GM12878 (cell line): ENCODE measurements around the gene SMCO4. TPM values are rescaled to one million over a fixed set of nuclear protein-coding genes. Genes with fewer than 3 reads are reported as not detected.

Experiments used
- ATAC-seq: fragments of 200-7000 bp; cut with Tn5 transposase; 3 replicates; pipeline ENCODE4 v1.9.1; 2020; ENCODE audit warnings: mild to moderate bottlenecking, moderate library complexity
- BruUV-seq: library from RNA; stranded (reverse); fragments of 400-500 nt; replicated peaks from 2 replicates; lab custom pipeline; 2021; lab: Mats Ljungman, UMichigan
- CTCF ChIA-PET: fragments of 300-600 bp; sonication (Branson Sonifier 250); formaldehyde crosslinking; extraction: SDS; loops from one replicate; lab custom pipeline; 2021; ENCODE audit warnings: inconsistent platforms; lab: Yijun Ruan, JAX
- POLR2A ChIA-PET: fragments of 350-600 bp; formaldehyde crosslinking; extraction: SDS; loops from one replicate; lab custom pipeline; 2021; ENCODE audit warnings: inconsistent platforms; lab: Charles Lee
- RAD21 ChIA-PET: fragments of 300-600 bp; sonication (Branson Sonifier 250); formaldehyde crosslinking; loops from one replicate; lab custom pipeline; 2023; ENCODE audit warnings: antibody characterized with exemption; ENCODE audit not compliant: unreplicated experiment; lab: Charles Lee
- SMC1A ChIA-PET: fragments of 300-600 bp; sonication (Branson Sonifier 250); formaldehyde crosslinking; loops from one replicate; lab custom pipeline; 2023; ENCODE audit not compliant: unreplicated experiment, uncharacterized antibody; lab: Charles Lee
- DNase-seq: peaks from one replicate; pipeline ENCODE4 v3.0.0-alpha.2; 2011; ENCODE audit warnings: low read depth, low spot score
- FAIRE-seq: peaks from 3 replicates; lab custom pipeline; 2011; peaks lifted over from hg19 to GRCh38; lab: Jason Lieb, UNC
- H2AFZ ChIP-seq: 2 replicates; pipeline ENCODE4 v1.6.0; 2011; ENCODE audit warnings: low read depth, low read length, control low read depth; ENCODE audit not compliant: control insufficient read depth
- H3K27ac ChIP-seq: 2 replicates; pipeline ENCODE4 v1.5.1; 2011; ENCODE audit warnings: control low read depth; ENCODE audit not compliant: control insufficient read depth, insufficient read depth
- H3K27me3 ChIP-seq, 2 experiments: replicated peaks in 1 of 2; 2 replicates each; pipeline versions ENCODE4 v1.6.0 to v1.6.1; 2011; ENCODE audit warnings: low read length in 1 of 2; ENCODE audit not compliant: control insufficient read depth in 2 of 2, insufficient read depth in 2 of 2
- H3K36me3 ChIP-seq, 2 experiments: 2 replicates each; pipeline ENCODE4 v1.5.1; 2011; ENCODE audit warnings: low read length in 1 of 2; ENCODE audit not compliant: control insufficient read depth in 2 of 2, insufficient read depth in 2 of 2
- H3K4me1 ChIP-seq: 2 replicates; pipeline ENCODE4 v1.6.1; 2011; ENCODE audit warnings: mild to moderate bottlenecking, low read length, moderate library complexity, mixed read lengths; ENCODE audit not compliant: control insufficient read depth, insufficient read depth
- H3K4me2 ChIP-seq: 2 replicates; pipeline ENCODE4 v1.6.0; 2011; ENCODE audit warnings: control low read depth; ENCODE audit not compliant: control insufficient read depth, insufficient read depth
- H3K4me3 ChIP-seq: fragments of 200-600 bp; sonication (generic); 2 replicates; pipeline ENCODE4 v1.5.1; 2016
- H3K79me2 ChIP-seq: 2 replicates; pipeline ENCODE4 v1.6.0; 2011; ENCODE audit warnings: low read length; ENCODE audit not compliant: control insufficient read depth, insufficient read depth
- H3K9ac ChIP-seq: 2 replicates; pipeline ENCODE4 v1.8.0; 2011; ENCODE audit warnings: low read length, control low read depth, mixed read lengths; ENCODE audit not compliant: control insufficient read depth, insufficient read depth
- H3K9me3 ChIP-seq: replicated peaks from 3 replicates; pipeline ENCODE4 v1.5.1; 2011; ENCODE audit warnings: mild to moderate bottlenecking, low read length; ENCODE audit not compliant: control insufficient read depth, insufficient read depth
- H4K20me1 ChIP-seq: 2 replicates; pipeline ENCODE4 v1.6.0; 2011; ENCODE audit not compliant: control insufficient read depth, insufficient read depth
- ATF3 ChIP-seq: IDR thresholded peaks from 2 replicates; pipeline ENCODE4 v1.6.1; 2011; ENCODE audit warnings: low read depth, mild to moderate bottlenecking, low read length, moderate library complexity, borderline replicate concordance; ENCODE audit errors: extremely low read depth
- ATF7 ChIP-seq: fragments of 450-650 bp; IDR thresholded peaks from 2 replicates; pipeline ENCODE4 v1.6.1; 2016; ENCODE audit warnings: low read depth, mild to moderate bottlenecking
- CHD2 ChIP-seq: IDR thresholded peaks from 2 replicates; pipeline ENCODE4 v1.6.1; 2011; ENCODE audit warnings: low read depth, low read length, improper control_type of control experiment, borderline replicate concordance
- E4F1 ChIP-seq: fragments of 450-650 bp; IDR thresholded peaks from 2 replicates; pipeline ENCODE4 v1.6.1; 2018; ENCODE audit warnings: borderline replicate concordance, mild to moderate bottlenecking; ENCODE audit not compliant: partially characterized antibody
- EP300 ChIP-seq, 2 experiments: fragments of 150-350 bp in 1 of 2; IDR thresholded peaks; 2 replicates each; pipeline ENCODE4 v1.6.1; 2011 to 2012; ENCODE audit warnings: low read depth in 2 of 2, low read length in 2 of 2, borderline replicate concordance in 1 of 2, improper control_type of control experiment in 1 of 2, inconsistent platforms in 1 of 2; ENCODE audit not compliant: control insufficient read depth in 1 of 2
- GATAD2B ChIP-seq: fragments of 450-650 bp; conservative IDR thresholded peaks from 2 replicates; pipeline ENCODE4 v1.6.1; 2017; ENCODE audit warnings: low read depth, mild to moderate bottlenecking, moderate library complexity
- KLF5 ChIP-seq: fragments of 450-650 bp; IDR thresholded peaks from 2 replicates; pipeline ENCODE4 v1.6.1; 2014; ENCODE audit warnings: mild to moderate bottlenecking; ENCODE audit not compliant: partially characterized antibody
- MEF2B ChIP-seq: fragments of 450-650 bp; IDR thresholded peaks from 2 replicates; pipeline ENCODE4 v1.6.1; 2018; ENCODE audit warnings: mild to moderate bottlenecking, moderate library complexity; ENCODE audit not compliant: partially characterized antibody, poor library complexity, severe bottlenecking
- MXI1 ChIP-seq: fragments of 150-350 bp; IDR thresholded peaks from 2 replicates; pipeline ENCODE4 v1.6.1; 2011; ENCODE audit warnings: low read depth, mild to moderate bottlenecking, inconsistent platforms, low read length, improper control_type of control experiment
- NR2F1 ChIP-seq: fragments of 450-650 bp; conservative IDR thresholded peaks from 2 replicates; pipeline ENCODE4 v1.6.1; 2017; ENCODE audit warnings: mild to moderate bottlenecking
- NRF1 ChIP-seq: conservative IDR thresholded peaks from 2 replicates; pipeline ENCODE4 v1.6.1; 2011; ENCODE audit warnings: mild to moderate bottlenecking, low read depth, low read length, improper control_type of control experiment
- POU2F2 ChIP-seq: IDR thresholded peaks from 3 replicates; pipeline ENCODE4 v1.6.1; 2011; ENCODE audit warnings: low read depth, mild to moderate bottlenecking, low read length, borderline replicate concordance
- ZNF217 ChIP-seq: fragments of 450-650 bp; IDR thresholded peaks from 2 replicates; pipeline ENCODE4 v1.6.1; 2017; ENCODE audit warnings: antibody characterized with exemption, mild to moderate bottlenecking
- WGBS: methylation state at CpG from one replicate; pipeline ENCODE4 v1.1.6; 2016; ENCODE audit warnings: low lambda C conversion rate; ENCODE audit not compliant: insufficient replicate concordance, insufficient coverage; ENCODE audit errors: missing lambda C conversion rate; 5-methylcytosine and 5-hydroxymethylcytosine counted together
- in situ Hi-C: fragments of 300-500 bp; cut with MboI; formaldehyde crosslinking; loops from 9 replicates; pipeline ENCODE4 v1.14.3; 2018; ENCODE audit warnings: mixed read lengths
- intact Hi-C: fragments of 100-400 bp; cut with micrococcal nuclease; formaldehyde crosslinking; loops from one replicate; pipeline ENCODE4 v1.14.2; 2022; ENCODE audit not compliant: unreplicated experiment
- polyA plus RNA-seq, 11 experiments: library from polyadenylated mRNA; depleted of rRNA in 4 of 11; unstranded in 6 of 11; stranded (reverse) in 5 of 11; fragments of >200 nt; fragmentation: Nextera tagmentation in 4 of 11; fragmentation: Illumina TruSeq in 1 of 11; extraction: Ambion mirVana in 4 of 11; extraction: Trizol in 1 of 11; gene quantifications; 1 replicate in 1 of 11; 2 replicates in 10 of 11; pipeline versions ENCODE4 v1.2.1 to v1.2.3, GENCODE V29; 2011 to 2016; ENCODE audit warnings: inconsistent platforms in 2 of 11, missing spikeins in 2 of 11, low read depth in 1 of 11
- total RNA-seq, 4 experiments: library from RNA; depleted of rRNA in 3 of 4; stranded (reverse); fragments of >200 nt in 3 of 4; fragmentation: Illumina TruSeq in 1 of 4; extraction: Trizol in 1 of 4; gene quantifications; 2 replicates each; pipeline versions ENCODE4 v1.2.1 to v1.2.3, GENCODE V29; 2013 to 2021

Gene SMCO4
- total and polyA plus RNA-seq, 10 of the 15 experiments (the other 5 are each of a cell fraction or from before 2014, with no cell fraction given), result 3.6 to 59.9 (median 27.9) TPM

GRCh38 chr11:93498161-93498560 is 45.0 kb downstream of the SMCO4 start:
- ATAC-seq, result no peak

More at GRCh38 chr11:93498161-93498560, 45.0 kb downstream of the SMCO4 start:
- H3K27me3 ChIP-seq, result no peaks in the 10 kb centered on the region
- TF ChIP-seq NRF1 (no peak), EP300 (IDR thresholded peaks at IDR 0.05; ENCODE audit: borderline replicate concordance in 1 of 2, control insufficient read depth in 1 of 2, low read depth in 2 of 2, low read length in 2 of 2) (no peak), NR2F1 (no peak), CHD2 (no peak), KLF5 (no peak), MEF2B (no peak), ATF3 (no peak), ATF7 (no peak), GATAD2B (no peak), ZNF217 (no peak), E4F1 (no peak), MXI1 (no peak), POU2F2 (no peak)
- no peaks in the 10 kb centered on the region for H3K9me3 ChIP-seq
- intact Hi-C loops (no loop called here), in situ Hi-C loops (no loop called here)
- no peak overlapping the region for H3K4me3 ChIP-seq
- 84% methylated on average over 4 of the region's 4 CpGs for WGBS
- H3K36me3 ChIP-seq, result peaks cover 0 to 3% of the 10 kb centered on the region in 2 experiments; a peak in 2 of 4 replicates
- SMC1A ChIA-PET, result no interaction called here
- no TSS peak for BruUV-seq
- FAIRE-seq, result no peak
- no peak overlapping the region for H3K9ac ChIP-seq
- POLR2A ChIA-PET, result interaction anchor here (0.8 kb wide), 1 partner anchor 29 kb away, joined by 3 read pairs; no protein-coding TSS in a partner anchor
- H2AFZ ChIP-seq, result no peak overlapping the region
- H3K79me2 ChIP-seq, result no peaks in the 10 kb centered on the region
- no peak overlapping the region for H3K27ac ChIP-seq
- CTCF ChIA-PET, result no interaction called here
- DNase-seq, result no peak
- H4K20me1 ChIP-seq, result no peaks in the 10 kb centered on the region
- H3K4me2 ChIP-seq, result no peak overlapping the region
- H3K4me1 ChIP-seq, result no peaks in the 10 kb centered on the region
- RAD21 ChIA-PET, result no interaction called here
